Transverse colon (tissue), 4 donors: Measurements from ENCODE around the gene GPX8. TPM values are rescaled to one million over a fixed set of nuclear protein-coding genes. Genes with fewer than 3 reads are reported as not detected.

ENCODE experiments used
- DNase-seq: peaks from one replicate; pipeline ENCODE4 v3.0.0-alpha.2; 2019
- H3K27ac ChIP-seq, 4 donors: fragments of 200-600 bp; sonication (generic); 2 replicates each; pipeline ENCODE4 v1.5.1; 2016 to 2018; ENCODE audit warnings: inconsistent platforms in 4 of 4
- H3K27me3 ChIP-seq: fragments of 200-600 bp; sonication (generic); 2 replicates; pipeline ENCODE4 v1.5.1; 2017; ENCODE audit warnings: inconsistent platforms
- H3K36me3 ChIP-seq, 4 donors: fragments of 200-600 bp; sonication (generic); 2 replicates each; pipeline ENCODE4 v1.5.1; 2017 to 2019; ENCODE audit warnings: inconsistent platforms in 4 of 4
- H3K4me1 ChIP-seq, 4 donors: fragments of 200-600 bp; sonication (generic); 2 replicates each; pipeline ENCODE4 v1.5.1; 2017 to 2020; ENCODE audit warnings: inconsistent platforms in 4 of 4
- H3K4me3 ChIP-seq, 4 donors: fragments of 200-600 bp; sonication (generic); 1 replicate in 1 of 4; 2 replicates in 3 of 4; pipeline versions ENCODE4 v1.5.1 to v1.6.1; 2017 to 2019; ENCODE audit warnings: inconsistent platforms in 4 of 4
- H3K9me3 ChIP-seq, 2 donors: fragments of 200-600 bp; sonication (generic); 2 replicates each; pipeline ENCODE4 v1.5.1; 2017 to 2019; ENCODE audit warnings: inconsistent platforms in 2 of 2
- CTCF ChIP-seq, 5 experiments: fragments of 200-600 bp in 3 of 5; fragments of 450-650 bp in 2 of 5; sonication (generic) in 3 of 5; IDR thresholded peaks; 1 replicate in 2 of 5; 2 replicates in 3 of 5; pipeline ENCODE4 v1.5.1; 2016 to 2017; ENCODE audit warnings: antibody characterized with exemption in 5 of 5, inconsistent platforms in 3 of 5, mild to moderate bottlenecking in 2 of 5, moderate library complexity in 1 of 5
- EP300 ChIP-seq: sonication (generic); formaldehyde crosslinking; IDR thresholded peaks from one replicate; pipeline ENCODE4 v1.6.1; 2017; ENCODE audit warnings: antibody characterized with exemption, low read depth
- POLR2A ChIP-seq: fragments of 450-650 bp; IDR thresholded peaks from one replicate; pipeline ENCODE4 v1.6.1; 2016; ENCODE audit warnings: antibody characterized with exemption, mild to moderate bottlenecking, moderate library complexity
- POLR2AphosphoS5 ChIP-seq, 3 donors: sonication (generic); formaldehyde crosslinking; IDR thresholded peaks; one replicate each; pipeline ENCODE4 v1.6.1; 2016; ENCODE audit warnings: antibody characterized with exemption in 3 of 3
- WGBS, 2 donors: methylation state at CpG; one replicate each; pipeline ENCODE4 v1.1.5; 2018; ENCODE audit warnings: low coverage in 1 of 2; 5-methylcytosine and 5-hydroxymethylcytosine counted together
- in situ Hi-C, 4 donors: fragments of 200-750 bp; cut with MboI; loops; one replicate each; pipeline versions ENCODE4 v1.15.0 to v1.15.1; 2017; ENCODE audit warnings: low sequenced_read_pairs in 3 of 4, low pct_ligation_motif_present in 1 of 4, low pct_unique_long_range_greater_than_20kb in 1 of 4
- intact Hi-C: fragments of 100-400 bp; cut with DNase I; formaldehyde crosslinking; loops from one replicate; pipeline ENCODE4 v1.15.1; 2023; ENCODE audit warnings: low total_unique reads
- total RNA-seq, 4 donors: library from RNA; depleted of rRNA; stranded (reverse); fragments of >200 nt; gene quantifications; one replicate each; pipeline ENCODE4 v1.1.0, GENCODE V29; 2016

The GPX8 gene
- total RNA-seq, 4 donors from 2014 or later = 2.7 to 4.0 (median 3.5) TPM; not detected in 1

GRCh38 chr5:55123365-55123764 is 36.6 kb upstream of the GPX8 start:
- in situ Hi-C loops (no loop called here), intact Hi-C loops (no loop called here)
- Histone ChIP-seq H3K9me3 (no peaks in the 10 kb centered on the region), H3K36me3 (no peaks in the 10 kb centered on the region), H3K27ac (no peak overlapping the region), H3K4me1 (no peaks in the 10 kb centered on the region), H3K4me3 (no peak overlapping the region), H3K27me3 (no peaks in the 10 kb centered on the region)
- no peak for DNase-seq
- TF ChIP-seq EP300 (no peak), CTCF (IDR thresholded peaks at IDR 0.05) (no peak), POLR2A (no peak), POLR2AphosphoS5 (IDR thresholded peaks at IDR 0.05) (no peak)
- WGBS, 2 donors = 78 to 90% methylated on average over 2 to 3 of the region's 3 CpGs

DNA sequence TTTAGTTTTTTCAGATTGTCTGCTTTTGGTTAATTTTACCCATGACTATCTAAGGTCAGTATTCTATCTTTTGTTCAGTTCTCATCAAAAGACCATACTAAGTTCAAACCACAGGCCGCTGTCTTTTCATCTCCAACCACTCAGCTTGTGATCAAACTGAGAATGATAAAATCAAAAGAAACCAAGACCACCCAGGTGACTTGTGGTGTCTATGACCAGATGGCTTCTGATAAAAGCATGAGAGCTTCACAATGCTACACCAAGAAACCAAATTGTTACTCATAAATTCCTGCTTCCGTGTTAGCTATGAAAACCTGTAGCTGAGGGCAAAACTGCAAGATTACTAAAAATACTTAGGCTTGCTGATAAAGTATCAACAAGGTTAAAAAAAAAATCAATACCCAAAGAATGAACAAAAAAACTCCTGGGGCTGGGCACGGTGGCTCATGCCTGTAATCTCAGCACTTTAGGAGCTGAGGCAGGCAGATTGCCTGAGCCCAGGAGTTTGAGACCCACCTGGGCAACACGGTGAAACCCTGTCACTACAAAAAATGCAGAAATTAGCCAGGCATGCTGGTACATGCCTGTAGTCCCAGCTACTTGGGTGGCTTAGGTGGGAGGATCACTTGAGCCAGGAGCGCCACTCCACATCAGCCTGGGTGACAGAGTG is 25.8 kb upstream of the GPX8 start:
- Histone ChIP-seq H3K27me3 (peaks cover 6% of the 10 kb centered on the region), H3K4me1 (no peaks in the 10 kb centered on the region), H3K27ac (no peak overlapping the region), H3K4me3 (no peak overlapping the region), H3K36me3 (no peaks in the 10 kb centered on the region), H3K9me3 (no peaks in the 10 kb centered on the region)
- WGBS, 2 donors = 58 to 78% methylated on average over 4 to 5 of the region's 5 CpGs
- in situ Hi-C loops = loop anchor here in 2 of 4 donors (25.0 kb wide), 1 partner anchor 197 kb away; no protein-coding TSS in a partner anchor
- TF ChIP-seq POLR2A = no peak
- no peak for TF ChIP-seq POLR2AphosphoS5 (IDR thresholded peaks at IDR 0.05)
- TF ChIP-seq EP300 = no peak
- TF ChIP-seq CTCF (IDR thresholded peaks at IDR 0.05) = no peak
- DNase-seq = no peak
- intact Hi-C loops = no loop called here

- DNase-seq = no peak
- Histone ChIP-seq H3K4me1 (no peaks in the 10 kb centered on the region), H3K27me3 (peaks cover 6% of the 10 kb centered on the region), H3K4me3 (no peak overlapping the region), H3K27ac (no peak overlapping the region), H3K9me3 (no peaks in the 10 kb centered on the region), H3K36me3 (no peaks in the 10 kb centered on the region)
- in situ Hi-C loops = loop anchor here in 2 of 4 donors (25.0 kb wide), 1 partner anchor 199 kb away; no protein-coding TSS in a partner anchor
- TF ChIP-seq POLR2AphosphoS5 (IDR thresholded peaks at IDR 0.05) = no peak
- no peak for TF ChIP-seq CTCF (IDR thresholded peaks at IDR 0.05)
- no peak for TF ChIP-seq POLR2A
- TF ChIP-seq EP300 = no peak
- intact Hi-C loops = no loop called here
- WGBS, 2 donors = 60 to 71% methylated on average over 2 to 3 of the region's 3 CpGs
Measured at GRCh38 chr5:55136521-55136920, 23.4 kb upstream of the GPX8 start.

- no peak for DNase-seq
- WGBS, 2 donors = 60 to 61% methylated on average over 6 to 9 of the region's 9 CpGs
- Histone ChIP-seq H3K4me1 (no peaks in the 10 kb centered on the region), H3K27me3 (peaks cover 7% of the 10 kb centered on the region), H3K27ac (no peak overlapping the region), H3K9me3 (no peaks in the 10 kb centered on the region), H3K36me3 (no peaks in the 10 kb centered on the region), H3K4me3 (no peak overlapping the region)
- TF ChIP-seq POLR2AphosphoS5 (IDR thresholded peaks at IDR 0.05) (no peak), CTCF (IDR thresholded peaks at IDR 0.05) (no peak), POLR2A (no peak), EP300 (no peak)
- intact Hi-C loops = no loop called here
- in situ Hi-C loops = loop anchor here in 3 of 4 donors (10.0 to 25.0 kb wide), 2 partner anchors 204 to 236 kb away; no protein-coding TSS in a partner anchor
Measured at GRCh38 chr5:55140908-55141665, 18.9 kb upstream of the GPX8 start.
